NCI-H128 (cell line): ENCODE data around the gene FAM8A1.

Source experiments
- DNase-seq: peaks from one replicate; lab custom pipeline; 2025; ENCODE audit not compliant: unreplicated experiment; lab: John Stamatoyannopoulos, UW

FAM8A1 gene

GRCh38 chr6:17600527-17601385 is 654 bp downstream of the FAM8A1 start:
- no peak for DNase-seq

GRCh38 chr6:17601386-17601703 is 1.2 kb downstream of the FAM8A1 start:
- DNase-seq = no peak

GRCh38 chr6:17602888-17603287 is 2.8 kb downstream of the FAM8A1 start:
- DNase-seq = no peak

- DNase-seq = no peak
These were observed 6.5 kb downstream of the FAM8A1 start for GRCh38 chr6:17606606-17607005.

GRCh38 chr6:17610835-17611234 is 10.7 kb downstream of the FAM8A1 start:
- DNase-seq = no peak

- no peak for DNase-seq
These were observed 11.9 kb downstream of the FAM8A1 start for GRCh38 chr6:17612048-17612447.

- DNase-seq = no peak
These were observed 15.7 kb downstream of the FAM8A1 start for GRCh38 chr6:17615794-17616193.

- no peak for DNase-seq
These were observed 20.9 kb downstream of the FAM8A1 start for GRCh38 chr6:17621003-17621402.

GRCh38 chr6:17622144-17622543 is 22.0 kb downstream of the FAM8A1 start:
- no peak for DNase-seq

GRCh38 chr6:17624396-17624795 is 24.3 kb downstream of the FAM8A1 start:
- DNase-seq = no peak

- no peak for DNase-seq
These were observed 28.8 kb downstream of the FAM8A1 start for GRCh38 chr6:17628873-17629272.

- no peak for DNase-seq
These were observed 29.9 kb downstream of the FAM8A1 start for GRCh38 chr6:17629824-17630510.

GRCh38 chr6:17630511-17631073 is 30.5 kb downstream of the FAM8A1 start:
- DNase-seq = no peak

- no peak for DNase-seq
These were observed 32.8 kb downstream of the FAM8A1 start for GRCh38 chr6:17632934-17633333.

GRCh38 chr6:17633465-17634188 is 33.5 kb downstream of the FAM8A1 start:
- DNase-seq = no peak

- no peak for DNase-seq
These were observed 35.5 kb downstream of the FAM8A1 start for GRCh38 chr6:17635568-17635967.

GRCh38 chr6:17638212-17638715 is 38.2 kb downstream of the FAM8A1 start:
- no peak for DNase-seq

- no peak for DNase-seq
These were observed 40.4 kb downstream of the FAM8A1 start for GRCh38 chr6:17640477-17640917.

- DNase-seq = no peak
These were observed 48.6 kb downstream of the FAM8A1 start for GRCh38 chr6:17648745-17649144.

- DNase-seq = no peak
These were observed 50.7 kb downstream of the FAM8A1 start for GRCh38 chr6:17650656-17651309.
